Fibroblast of villous mesenchyme (primary cell): ENCODE data around the gene PCSK7. TPM values are rescaled to one million over a fixed set of nuclear protein-coding genes. Genes with fewer than 3 reads are reported as not detected.
A peak's percentile ranks its signal among the peaks of the same experiment; 100 is the strongest.

ENCODE experiments used
- DNase-seq: peaks from one replicate; pipeline ENCODE4 v3.0.0-alpha.2; 2010; ENCODE audit warnings: low read depth
- H3K4me3 ChIP-seq: 2 replicates; pipeline ENCODE4 v1.5.1; 2011; ENCODE audit warnings: low read depth, mild to moderate bottlenecking, low read length
- CTCF ChIP-seq: IDR thresholded peaks from 2 replicates; pipeline ENCODE4 v1.5.1; 2012; ENCODE audit warnings: low read depth, mild to moderate bottlenecking, low read length; ENCODE audit not compliant: insufficient read depth
- total RNA-seq: library from RNA; depleted of rRNA; stranded (reverse); fragments of >200 nt; gene quantifications from 2 replicates; pipeline ENCODE4 v1.2.3, GENCODE V29; 2012

Gene PCSK7
- total RNA-seq, 1 donor: 60.0 TPM

GRCh38 chr11:117175104-117175503 is 56.8 kb downstream of the PCSK7 start:
- DNase-seq: no peak
- no peak overlapping the region for H3K4me3 ChIP-seq
- no peak for TF ChIP-seq CTCF

- peak; percentile 87 for DNase-seq
- no peak for TF ChIP-seq CTCF
- no peak overlapping the region for H3K4me3 ChIP-seq
Measured at GRCh38 chr11:117172724-117173421, 59.0 kb downstream of the PCSK7 start.

- DNase-seq: peak; percentile 24
- no peak overlapping the region for H3K4me3 ChIP-seq
- TF ChIP-seq CTCF: no peak
Measured at GRCh38 chr11:117171404-117172061, 60.3 kb downstream of the PCSK7 start.

GRCh38 chr11:117171007-117171403 is 60.9 kb downstream of the PCSK7 start:
- no peak for DNase-seq
- no peak for TF ChIP-seq CTCF
- no peak overlapping the region for H3K4me3 ChIP-seq

- peak; percentile 58 for DNase-seq
- no peak for TF ChIP-seq CTCF
- no peak overlapping the region for H3K4me3 ChIP-seq
Measured at GRCh38 chr11:117170210-117170609, 61.7 kb downstream of the PCSK7 start.

- no peak overlapping the region for H3K4me3 ChIP-seq
- DNase-seq: no peak
- no peak for TF ChIP-seq CTCF
Measured at GRCh38 chr11:117169736-117170135, 62.1 kb downstream of the PCSK7 start.
